KBM-7 (cell line): ENCODE data around the gene PHF19.

Experiments
- DNase-seq: peaks from one replicate; pipeline ENCODE4 v3.0.0-alpha.2; 2015
- in situ Hi-C: fragments of 300-500 bp; cut with MboI; formaldehyde crosslinking; loops from 2 replicates; pipeline ENCODE4 v1.14.3; 2020; ENCODE audit warnings: low sequenced_read_pairs, low pct_unique_long_range_greater_than_20kb, mixed read lengths

PHF19 gene

DNA sequence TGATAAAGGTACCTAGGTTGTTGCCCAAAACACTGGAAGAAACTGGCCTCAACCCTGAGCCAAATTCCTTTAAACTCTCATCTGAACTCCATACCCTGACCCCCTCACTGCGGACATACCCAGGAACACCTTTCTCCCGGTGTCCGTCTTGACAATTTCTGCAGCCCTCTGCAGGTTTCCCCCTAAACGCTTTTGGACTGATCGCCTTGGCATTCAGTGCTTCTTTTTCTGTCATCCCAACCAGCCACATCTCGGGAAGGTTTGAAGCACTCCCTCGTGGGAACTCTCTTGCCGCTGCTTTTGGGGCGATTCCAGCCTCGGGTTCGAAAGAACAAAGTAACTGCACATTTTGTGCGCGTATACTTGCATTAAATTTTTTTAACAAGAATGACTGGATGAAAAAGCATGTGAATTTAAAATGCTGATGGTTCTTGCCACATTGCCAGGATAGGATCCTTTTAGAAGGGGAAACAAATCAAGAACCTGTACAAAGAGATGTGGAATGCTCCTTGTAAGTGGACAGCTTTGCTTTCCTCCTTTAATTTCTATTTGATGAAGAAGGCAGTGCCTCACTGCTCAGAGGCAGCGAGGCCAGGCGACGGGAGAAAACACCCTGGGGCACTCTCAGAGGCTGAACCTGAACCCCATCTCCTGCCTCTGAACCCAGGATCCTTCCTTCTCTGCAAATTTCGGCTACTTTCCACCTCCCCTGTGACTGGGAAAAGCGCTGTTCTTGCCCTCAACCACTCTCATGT is 34.9 kb downstream of the PHF19 start:
- no peak for DNase-seq
- in situ Hi-C loops: no loop called here

GRCh38 chr9:120839146-120839545 is 37.8 kb downstream of the PHF19 start:
- DNase-seq: no peak

DNA sequence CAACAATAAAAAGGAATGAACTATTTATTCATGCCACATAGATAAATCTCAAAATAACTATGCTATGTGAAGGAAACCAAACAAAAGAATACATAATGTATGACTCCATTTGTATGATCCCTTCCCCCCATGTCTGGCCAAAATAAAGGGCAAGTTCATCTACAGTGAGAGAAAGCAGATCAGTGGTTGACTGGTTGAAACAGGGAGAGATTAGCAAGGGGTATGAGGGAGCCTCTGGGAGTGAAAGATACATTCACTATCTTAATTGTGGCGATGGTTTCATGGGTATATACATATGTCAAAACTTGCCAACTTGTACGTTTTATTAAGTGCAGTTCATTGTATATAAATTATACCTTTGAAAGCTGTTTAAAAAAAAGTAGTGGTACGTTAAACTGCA is 39.1 kb downstream of the PHF19 start:
- in situ Hi-C loops: no loop called here
- no peak for DNase-seq

More at GRCh38 chr9:120839146-120839545, 37.8 kb downstream of the PHF19 start:
- in situ Hi-C loops: no loop called here

DNA sequence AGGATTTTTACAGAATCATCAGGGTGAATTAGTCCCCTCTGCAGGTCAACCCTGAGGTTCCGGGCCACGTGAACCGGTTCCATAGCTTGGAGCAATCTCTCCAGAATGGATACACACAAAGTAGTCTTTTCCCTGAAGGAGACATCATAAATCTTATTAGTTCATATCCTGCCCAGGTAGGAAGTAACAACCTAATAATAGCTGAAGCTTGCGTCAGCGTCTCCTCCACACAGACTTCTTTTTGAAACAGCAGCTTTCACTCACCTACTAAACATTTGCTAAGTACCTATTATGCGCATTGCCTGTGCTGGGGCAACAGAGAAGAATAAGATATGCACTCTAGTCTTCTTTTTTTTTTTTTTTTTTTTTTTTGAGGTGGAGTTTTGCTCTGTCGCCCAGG is 43.7 kb downstream of the PHF19 start:
- in situ Hi-C loops: no loop called here
- DNase-seq: no peak

- no peak for DNase-seq
- in situ Hi-C loops: no loop called here
These were observed 44.2 kb downstream of the PHF19 start for GRCh38 chr9:120832807-120833206.

GRCh38 chr9:120830865-120831264 is 46.1 kb downstream of the PHF19 start:
- in situ Hi-C loops: no loop called here
- DNase-seq: no peak

DNA sequence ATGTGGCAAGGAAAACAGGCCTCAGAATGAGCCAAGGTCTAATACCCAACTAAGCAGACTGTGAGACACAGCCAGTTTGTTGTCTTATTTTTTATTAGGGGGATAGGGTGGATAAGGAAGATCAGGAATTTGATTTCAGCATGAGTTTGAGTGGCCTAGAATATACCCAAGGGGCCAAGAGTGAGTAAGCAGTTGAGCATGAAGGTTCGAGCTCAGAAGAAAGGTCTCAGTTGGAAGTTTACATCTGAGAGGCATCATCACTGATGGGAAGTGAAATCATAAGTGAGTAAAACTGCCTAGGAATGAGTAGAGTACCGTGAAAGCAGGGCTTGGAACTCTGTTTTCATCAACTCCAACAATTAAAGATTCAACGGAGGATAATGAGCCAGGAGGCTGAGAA is 46.8 kb downstream of the PHF19 start:
- in situ Hi-C loops: no loop called here

DNA sequence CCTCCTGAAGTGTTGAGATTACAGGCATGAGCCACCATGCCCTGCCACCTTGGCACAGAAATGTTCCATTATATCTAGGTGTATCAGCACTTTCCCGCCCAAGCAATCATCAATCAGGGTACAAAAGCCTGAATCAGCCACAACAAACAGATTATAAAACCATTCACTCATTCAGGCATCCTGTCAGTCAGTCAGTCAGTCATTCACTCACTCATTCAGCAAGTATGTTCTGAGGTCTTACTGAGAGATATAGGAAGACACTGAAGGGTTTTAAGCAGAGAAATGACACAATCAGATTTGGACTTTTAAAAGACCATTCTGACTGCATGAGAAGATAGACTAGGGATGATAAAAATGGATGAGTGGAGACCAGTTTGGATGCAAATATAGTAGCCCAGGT is 47.3 kb downstream of the PHF19 start:
- no peak for DNase-seq
- in situ Hi-C loops: no loop called here

More for the DNA sequence above, 46.8 kb downstream of the PHF19 start:
- no peak for DNase-seq

GRCh38 chr9:120820095-120820494 is 56.9 kb downstream of the PHF19 start:
- in situ Hi-C loops: no loop called here
- no peak for DNase-seq

GRCh38 chr9:120818595-120818994 is 58.4 kb downstream of the PHF19 start:
- in situ Hi-C loops: no loop called here
- no peak for DNase-seq

GRCh38 chr9:120815075-120815474 is 61.9 kb downstream of the PHF19 start:
- in situ Hi-C loops: no loop called here
- no peak for DNase-seq

DNA sequence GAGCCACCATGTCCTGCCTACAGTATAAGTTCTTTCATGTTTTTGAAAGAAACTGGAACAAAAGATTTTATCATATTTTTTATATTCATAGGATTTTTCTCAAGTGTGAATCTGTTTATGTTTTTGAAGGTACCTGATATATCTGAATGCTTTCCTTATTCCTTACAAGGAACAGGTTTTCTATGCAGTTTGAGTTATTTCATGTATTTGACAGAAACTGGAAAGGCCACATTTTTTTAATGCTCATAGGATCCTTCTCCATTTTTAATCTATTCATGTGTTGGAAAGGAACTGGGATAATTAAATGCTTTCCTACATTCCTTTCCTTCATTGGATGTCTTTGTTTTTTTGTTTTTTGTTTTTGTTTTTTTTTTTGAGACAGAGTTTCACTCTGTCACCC is 68.1 kb downstream of the PHF19 start:
- DNase-seq: no peak
- in situ Hi-C loops: no loop called here

DNA sequence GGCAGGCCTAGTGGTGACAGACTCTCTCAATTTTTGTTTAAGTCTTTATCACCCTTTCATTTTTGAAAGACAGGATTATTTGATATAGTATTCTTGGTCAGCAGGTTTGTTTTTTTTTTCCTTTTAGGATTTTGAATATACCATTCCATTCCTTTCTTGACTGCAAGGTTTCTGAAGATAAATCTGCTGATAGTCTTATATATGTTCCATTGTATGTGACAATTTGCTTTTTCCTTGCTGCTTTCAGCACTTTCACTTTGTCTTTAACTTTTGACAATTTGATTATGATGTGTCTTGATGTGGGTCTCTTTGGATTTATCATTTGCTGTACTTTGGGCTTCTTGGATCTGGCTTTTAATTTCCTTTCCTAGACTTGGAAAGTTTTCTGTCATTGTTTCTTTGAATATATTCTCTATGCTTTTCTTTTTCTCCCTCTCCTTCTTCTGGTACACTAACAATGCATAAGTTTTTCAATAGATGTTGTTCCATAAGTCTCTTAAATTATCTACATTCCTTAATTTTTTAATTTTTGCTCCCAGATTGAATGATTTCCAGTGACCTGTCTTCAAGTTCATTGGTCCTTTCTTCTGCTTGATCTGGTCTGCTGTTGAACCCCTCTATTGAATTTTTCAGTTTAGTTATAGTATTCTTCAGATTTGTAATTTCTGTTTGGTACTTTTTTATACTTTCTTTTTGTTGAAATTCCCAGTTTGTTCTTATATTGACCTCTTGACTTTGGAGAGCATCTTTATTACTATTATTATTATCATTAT is 69.2 kb downstream of the PHF19 start:
- in situ Hi-C loops: no loop called here
- DNase-seq: no peak
